GM21390 (cell line): ENCODE data around the gene TMEM232.
A peak's percentile ranks its signal among the peaks of the same experiment; 100 is the strongest.
"Not testable (repeated sequence)": the region's sequence is repeated elsewhere in the genome, so short reads cannot be mapped to it uniquely, and the experiment has no call there.

Source experiments
- ATAC-seq: cut with Tn5 transposase; IDR thresholded peaks from one replicate; pipeline ENCODE4 v1.9.1; 2021; ENCODE audit not compliant: unreplicated experiment

Gene TMEM232

DNA sequence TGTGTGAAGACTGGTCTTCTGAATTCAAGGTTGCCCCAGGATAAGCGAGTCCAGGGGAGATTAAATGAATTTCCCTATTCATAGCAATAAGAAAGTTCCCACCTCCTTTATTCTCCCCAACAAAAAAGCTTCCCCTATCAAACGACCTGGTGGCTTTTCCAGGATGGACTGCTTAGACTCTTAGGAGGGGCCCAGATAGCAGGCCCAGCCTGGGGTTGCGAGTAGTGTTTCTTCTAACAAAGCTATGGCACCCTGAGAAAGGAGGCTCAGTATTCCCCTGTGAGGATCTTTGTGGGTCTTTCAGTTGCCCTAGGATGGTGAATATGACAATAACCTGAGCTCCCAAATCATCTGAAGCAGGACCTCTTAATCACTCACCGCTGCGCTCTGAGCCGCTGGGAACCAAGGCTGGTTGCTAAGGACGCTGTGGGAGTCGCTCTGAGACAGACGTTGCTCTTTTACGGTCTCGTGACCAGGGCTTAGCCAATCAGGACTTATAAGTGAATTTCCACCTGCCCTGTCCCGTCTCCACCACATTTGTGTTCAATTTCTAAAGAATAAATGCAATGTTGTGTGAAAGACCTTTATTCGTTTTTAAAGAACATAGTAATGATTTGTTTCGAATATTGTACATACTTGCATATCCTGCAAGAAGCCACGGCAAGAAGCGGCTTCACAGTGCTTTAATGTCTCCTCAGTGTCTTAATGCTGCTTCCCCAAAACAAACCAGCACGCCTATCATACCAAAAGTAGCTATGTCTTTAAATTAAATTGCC lies at the start of gene TMEM232:
TSS of gene TMEM232 (minus strand) at position 423 of the 776 bp plus-strand sequence. CDS start 59,319 bp downstream, outside the sequence.
- peak; percentile 100 for ATAC-seq

DNA sequence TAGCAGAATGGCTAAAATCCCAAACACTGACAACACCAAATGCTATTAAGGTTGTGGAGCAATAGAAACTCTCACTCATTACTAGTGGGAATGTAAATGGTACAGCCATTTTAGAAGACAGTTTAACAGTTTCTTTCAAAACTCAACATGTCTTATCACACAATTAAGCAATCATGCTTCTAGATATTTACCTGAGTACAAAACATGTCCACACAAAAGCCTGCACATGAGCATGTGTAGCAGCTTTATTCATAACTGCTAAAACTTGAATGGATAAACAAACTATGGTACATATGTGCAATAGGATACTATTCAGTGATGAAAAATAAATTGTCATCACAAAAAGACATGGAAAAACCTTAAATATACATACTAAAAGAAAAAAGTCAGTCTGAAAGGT lies 43.8 kb upstream of the TMEM232 start:
- no peak for ATAC-seq

DNA sequence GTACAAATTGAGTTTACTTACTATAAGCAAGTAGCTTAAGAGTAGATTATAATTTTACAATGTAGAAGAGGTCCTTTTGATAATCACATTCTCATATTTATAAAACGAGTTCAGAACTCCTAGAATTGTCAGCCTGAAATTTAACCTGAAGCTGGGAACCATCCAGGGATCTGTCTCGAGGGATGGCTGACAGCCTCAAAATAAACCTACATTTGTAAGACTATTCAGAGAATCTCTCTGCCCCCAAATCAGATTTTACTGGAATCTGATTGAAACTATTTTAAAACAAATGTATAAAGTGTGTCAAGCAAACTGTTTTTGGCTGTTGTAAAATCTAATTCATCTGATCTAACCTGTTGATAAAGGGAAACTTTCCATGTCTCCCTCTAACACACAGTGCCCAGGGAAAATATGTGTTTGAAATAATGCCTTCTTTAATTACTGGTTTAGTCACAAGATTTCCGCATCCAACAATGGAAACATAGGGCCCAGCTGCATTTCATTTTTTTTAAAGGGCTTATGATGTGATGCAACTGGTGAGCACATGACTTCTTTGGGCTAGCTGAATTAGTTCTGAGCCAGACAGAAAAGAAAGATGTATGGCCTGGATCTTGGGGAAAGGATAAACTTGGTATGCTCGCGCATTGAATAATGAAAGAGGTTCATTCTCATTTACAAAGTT lies 42.7 kb upstream of the TMEM232 start:
- ATAC-seq = no peak

DNA sequence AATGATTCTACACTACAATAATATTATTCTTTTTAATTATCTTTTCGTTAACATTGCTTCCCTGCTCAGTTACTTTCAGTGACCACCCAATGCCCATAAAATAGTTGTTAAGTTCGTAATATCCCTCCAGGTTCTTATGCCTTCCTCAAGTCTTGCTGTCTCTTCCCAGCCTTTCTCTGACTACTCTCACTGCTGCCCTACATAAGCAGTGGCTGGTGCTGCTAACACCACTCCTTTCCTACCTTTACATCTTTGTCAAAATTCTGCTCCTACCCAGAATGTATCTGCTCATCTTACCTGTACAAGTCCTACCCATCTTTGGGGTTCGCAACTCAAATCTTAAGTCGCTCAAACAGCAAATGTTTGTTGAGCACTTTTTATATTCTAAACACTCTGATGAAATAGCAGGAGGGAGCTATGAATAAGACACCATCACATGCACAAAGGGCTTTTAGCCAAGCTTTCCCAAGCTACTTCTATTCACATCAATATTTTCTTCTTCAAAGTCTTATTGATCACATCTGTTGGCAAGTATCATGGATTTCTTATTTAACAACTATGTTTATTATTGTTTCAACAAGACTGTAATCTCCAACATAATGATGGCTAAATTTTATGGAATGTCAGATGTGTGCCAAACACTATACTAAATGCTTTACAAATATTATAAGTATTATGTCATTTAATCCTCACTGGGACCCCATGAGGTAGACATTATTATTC lies 41.8 kb upstream of the TMEM232 start:
- ATAC-seq = no peak

DNA sequence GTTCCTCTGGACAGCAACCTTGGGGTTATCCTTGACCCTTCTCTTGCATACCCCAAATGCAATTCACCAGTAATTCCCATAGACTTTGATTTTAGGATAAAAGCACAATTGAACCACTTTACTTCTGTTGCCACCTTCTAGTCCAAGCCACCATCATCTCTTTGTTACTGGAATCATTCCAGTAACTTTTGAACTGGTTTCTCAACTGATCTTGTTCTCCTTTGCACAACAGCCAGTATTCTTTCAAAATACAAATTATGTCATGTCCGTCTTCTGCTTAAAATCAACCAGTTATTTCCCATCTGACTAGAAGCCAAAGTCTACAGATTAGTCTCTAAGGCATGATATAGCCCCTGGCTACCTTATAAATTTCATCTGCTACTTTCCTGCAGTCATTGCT lies 33.7 kb upstream of the TMEM232 start:
- no peak for ATAC-seq

DNA sequence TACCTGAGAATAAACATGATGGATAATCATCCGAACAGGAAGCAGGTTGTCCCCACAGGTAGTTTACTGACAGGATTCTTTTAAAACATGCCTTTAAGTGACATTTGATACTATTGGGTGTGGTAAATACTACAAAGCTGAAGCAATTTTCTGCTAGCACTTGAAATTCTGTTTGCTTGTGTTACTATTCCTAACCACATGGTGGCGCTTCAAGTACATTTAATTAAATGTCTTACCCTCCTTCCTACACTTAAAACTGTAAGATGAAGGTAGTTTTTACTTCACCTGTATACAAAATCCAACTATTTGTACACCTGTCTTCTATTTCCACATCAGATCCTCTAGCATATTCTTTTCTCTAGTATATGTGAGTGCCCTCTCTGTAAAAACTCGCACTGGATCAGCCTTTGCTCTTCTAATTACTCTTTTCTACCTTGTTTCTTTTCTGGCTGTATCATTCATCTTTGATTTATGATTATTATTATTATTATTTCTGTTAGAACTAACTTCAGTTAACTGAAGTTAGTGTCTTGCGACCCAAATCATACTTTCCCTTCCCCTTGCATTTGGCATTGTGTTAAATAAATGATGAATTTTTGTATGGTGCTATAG lies 30.8 kb upstream of the TMEM232 start:
- no peak for ATAC-seq

DNA sequence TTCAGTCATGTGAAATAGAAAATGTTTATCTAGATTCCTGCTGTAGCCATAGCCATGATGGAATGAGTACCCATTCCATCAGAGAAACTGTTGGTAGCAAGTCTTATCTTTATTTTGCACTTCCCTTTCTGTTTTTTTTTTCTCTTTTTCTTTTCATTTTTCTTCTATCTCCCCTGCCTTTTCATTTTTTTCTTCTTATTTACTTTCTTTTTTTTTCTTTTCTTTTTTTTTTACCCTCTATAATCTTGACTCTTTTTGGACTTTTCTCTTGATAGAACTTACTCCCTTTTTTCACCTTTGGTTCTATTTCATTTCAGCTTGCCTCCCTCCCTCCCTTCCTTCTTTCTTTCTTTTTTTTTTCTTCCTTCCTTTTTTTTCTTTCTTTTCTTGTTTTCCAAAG lies 27.7 kb upstream of the TMEM232 start:
- no peak for ATAC-seq

DNA sequence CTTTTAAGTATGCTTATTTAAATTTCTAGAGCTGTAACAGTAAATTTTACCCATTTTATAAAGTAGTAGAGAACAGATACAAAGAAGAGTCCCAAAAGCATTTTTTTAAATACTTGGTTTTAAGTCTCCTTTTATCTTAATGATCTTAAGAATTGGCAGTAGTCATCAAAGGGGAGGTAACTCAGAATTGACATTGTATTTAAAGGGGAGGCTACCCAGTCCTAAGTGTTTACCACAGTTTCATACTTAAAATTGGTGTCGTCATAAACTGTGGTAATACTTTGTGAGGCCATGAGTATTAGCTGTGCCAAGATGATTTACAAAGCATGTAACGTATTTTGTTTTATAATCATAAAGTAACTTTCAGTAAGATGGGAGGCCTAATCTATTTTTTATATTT lies 27.1 kb upstream of the TMEM232 start:
- ATAC-seq = no peak

DNA sequence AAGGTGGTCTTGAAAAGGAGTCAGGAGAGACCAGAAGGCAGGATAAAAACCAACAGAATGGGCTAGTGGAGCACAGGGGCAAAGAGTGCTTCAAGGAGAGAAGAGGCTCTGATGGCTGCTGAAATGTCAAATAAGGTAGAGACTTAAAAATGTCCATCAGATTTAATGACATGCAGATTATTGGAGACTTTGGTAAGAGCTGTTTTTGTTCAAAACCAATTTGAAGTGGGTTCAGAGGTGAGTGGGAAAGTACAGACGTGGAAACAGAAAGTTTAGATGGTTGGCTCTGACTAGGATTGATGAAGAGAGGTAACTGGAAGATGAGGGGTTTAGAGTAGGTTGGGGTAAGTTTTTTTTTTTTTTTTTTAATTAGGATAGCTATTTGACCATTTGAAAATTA lies 26.5 kb upstream of the TMEM232 start:
- peak; percentile 21 for ATAC-seq

DNA sequence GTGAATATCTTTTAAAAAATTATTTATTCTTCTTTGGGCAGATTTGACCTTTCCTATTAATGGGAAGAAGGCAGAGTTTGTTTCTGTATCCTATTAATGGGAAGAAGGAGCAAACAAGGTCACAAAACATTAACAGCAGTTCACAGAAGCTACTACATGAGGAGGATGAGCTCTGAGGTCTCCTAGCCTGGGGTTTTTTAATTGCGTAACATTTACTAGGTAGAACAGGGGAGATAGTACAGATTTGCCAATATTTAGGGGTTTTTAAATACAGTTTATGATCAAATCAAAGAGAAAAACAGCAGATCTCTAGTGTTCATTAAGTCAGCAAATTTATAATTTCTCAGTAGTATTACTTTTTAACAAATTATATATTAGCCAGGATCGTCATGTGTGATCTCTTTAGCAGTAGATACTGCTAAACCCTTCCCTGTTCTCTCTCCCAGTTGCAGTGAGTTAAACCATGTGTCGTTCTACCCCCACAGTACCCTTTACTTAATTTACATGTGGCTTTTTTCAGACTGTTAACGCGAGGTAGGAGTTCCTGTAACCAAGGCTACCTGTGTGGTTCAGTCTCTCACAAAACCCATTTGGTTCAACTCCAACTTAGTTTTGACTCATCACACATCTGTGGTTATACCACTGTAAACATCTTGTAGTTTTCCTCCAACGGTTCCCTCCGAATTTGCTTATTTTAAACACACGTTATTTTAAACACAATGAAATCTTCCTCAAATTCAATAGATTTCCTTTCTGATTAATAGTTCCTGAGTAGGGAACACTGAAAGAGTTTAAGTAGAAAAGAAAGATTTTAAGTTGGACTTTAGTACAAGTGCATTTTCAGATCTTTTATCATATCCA lies 25.7 kb upstream of the TMEM232 start:
- ATAC-seq = peak; percentile 98

DNA sequence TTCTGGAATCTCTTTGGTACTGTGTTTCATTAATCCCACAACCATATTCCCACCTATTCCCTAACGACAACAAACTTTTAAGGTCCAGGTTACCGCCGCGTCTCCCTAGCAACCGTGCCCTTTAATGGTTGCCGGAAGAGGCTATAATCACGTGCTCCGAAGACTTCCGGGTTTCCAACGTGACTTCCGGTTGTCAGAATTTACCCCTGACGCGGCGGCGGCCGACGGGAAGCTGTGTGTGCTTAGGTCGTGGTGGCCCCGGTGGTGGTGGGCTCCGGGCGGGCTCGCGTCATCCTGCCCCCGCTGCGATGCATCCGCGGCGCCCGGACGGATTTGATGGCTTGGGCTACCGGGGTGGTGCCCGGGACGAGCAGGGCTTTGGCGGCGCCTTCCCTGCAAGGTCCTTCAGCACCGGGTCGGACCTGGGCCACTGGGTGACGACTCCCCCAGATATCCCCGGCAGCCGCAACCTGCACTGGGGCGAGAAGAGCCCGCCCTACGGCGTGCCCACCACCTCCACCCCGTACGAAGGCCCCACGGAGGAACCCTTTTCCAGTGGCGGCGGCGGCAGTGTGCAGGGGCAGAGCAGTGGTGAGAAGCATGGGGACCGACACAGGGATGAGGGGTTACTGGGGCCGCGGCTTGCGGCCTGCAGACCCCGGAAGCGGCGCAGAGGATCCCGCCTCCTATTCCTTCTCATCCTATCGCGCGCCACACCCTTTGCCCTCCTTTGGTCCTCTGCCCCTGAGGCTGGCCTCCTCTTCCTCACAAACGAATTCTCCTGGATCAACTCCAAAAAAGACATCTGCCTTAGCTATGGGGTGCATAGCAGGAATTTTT lies 12.6 kb upstream of the TMEM232 start, which contains the start of gene SLC25A46:
TSS of gene SLC25A46 (plus strand) at position 196 of the 840 bp plus-strand sequence. CDS start at position 309, 113 bp downstream.
- ATAC-seq = peak; percentile 96

DNA sequence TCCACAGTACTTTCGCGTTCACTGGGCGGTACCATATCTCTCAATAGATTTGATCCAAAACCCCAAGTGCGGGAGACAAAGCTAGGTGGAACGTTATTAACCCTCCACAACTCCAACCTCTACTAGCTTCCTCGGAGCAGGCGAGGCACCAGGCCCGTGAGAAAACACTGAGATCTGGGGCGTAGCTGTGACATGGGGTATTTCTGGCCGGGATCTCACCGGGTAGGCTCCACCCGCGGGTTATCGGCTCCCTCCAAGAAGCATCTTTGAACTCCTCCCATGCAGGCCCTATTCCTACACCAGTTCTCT lies 12.0 kb upstream of the TMEM232 start:
- peak; percentile 59 for ATAC-seq

DNA sequence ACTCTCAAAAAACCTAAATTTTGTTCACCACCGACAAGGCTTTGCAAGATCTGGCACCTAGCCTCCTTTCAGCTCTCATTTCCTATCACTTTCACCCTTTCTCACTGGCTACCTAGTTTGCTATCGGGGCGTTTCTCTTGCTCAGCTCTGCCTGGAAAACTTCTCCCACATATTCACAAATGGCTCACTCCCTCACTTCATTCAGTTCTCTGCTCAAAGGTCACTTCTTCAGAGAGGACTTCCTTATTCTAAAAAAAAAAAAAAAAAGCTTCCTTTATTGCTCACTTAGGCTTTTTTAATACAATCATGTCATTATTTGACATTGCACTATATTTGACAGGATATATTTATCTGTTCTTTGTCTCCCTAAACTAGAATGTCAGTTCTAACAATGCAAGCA lies 10.3 kb upstream of the TMEM232 start:
- ATAC-seq = no peak

DNA sequence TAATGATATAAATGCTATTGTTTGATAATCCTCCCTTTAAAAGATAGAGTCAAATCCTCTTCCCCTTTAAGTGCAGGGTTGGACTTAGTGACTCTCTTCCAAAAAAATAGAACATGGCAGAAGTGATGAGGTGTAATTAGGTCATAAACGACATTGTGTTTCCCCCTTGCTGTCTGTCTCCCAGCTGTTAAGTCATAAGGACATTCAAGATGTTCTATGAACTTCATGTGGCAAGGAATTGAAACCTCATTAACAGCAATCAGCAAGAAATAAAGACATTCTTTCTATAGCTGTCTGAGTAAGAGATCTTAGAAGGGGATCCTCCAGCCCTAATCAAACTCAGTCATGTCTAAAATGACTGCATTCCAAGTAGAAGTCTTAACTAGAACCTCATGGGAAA lies 9.1 kb upstream of the TMEM232 start:
- ATAC-seq = no peak

DNA sequence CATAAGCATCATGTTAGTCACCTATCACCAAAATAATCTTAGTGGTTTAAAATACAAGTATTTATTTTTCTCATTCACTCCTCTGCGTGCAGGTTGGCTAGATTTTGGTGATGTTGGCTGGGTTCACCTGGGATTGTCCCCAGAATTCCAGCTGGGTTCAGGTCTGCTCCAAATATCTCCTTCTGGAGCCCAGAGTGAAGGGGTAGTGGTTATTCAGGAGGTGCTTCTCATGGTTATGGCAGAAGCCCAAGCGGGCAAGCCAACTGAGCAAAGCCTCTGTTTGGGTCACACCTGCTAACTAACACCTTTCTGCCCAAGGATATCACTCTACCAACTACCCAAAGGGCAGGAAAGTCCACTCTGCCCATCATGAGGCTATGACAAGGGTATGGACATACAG lies 7.6 kb upstream of the TMEM232 start:
- ATAC-seq = no peak

DNA sequence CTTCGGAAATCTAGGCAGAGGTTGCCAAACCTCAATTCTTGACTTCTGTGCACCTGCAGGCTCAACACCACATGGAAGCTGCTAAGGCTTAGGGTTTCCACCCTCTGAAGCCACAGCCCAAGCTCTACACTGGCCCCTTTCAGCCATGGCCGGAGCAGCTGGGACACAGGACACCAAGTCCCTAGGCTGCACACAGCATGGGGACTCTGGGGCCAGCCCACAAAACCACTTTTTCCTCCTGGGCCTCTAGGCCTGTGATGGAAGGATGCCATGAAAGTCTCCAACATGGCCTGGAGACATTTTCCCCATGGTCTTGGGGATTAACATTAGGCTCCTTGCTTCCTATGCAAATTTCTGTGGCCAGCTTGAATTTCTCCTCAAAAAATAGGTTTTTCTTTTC lies 5.0 kb upstream of the TMEM232 start:
- not testable (repeated sequence) for ATAC-seq

DNA sequence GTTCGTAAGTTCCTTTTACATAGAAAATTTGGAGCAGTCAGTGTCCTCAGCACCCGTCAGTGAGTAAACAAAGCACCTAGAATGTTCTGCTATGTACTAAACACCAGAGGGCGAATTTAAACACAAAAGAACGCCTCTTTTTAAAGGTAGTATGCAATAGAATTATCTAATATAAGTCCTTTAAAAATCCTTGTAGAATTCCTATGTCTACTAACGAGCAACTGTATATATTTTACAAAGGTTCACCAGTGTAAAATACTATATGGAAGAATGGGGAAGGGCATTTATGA lies 499 bp upstream of the TMEM232 start:
- ATAC-seq = peak; percentile 43

DNA sequence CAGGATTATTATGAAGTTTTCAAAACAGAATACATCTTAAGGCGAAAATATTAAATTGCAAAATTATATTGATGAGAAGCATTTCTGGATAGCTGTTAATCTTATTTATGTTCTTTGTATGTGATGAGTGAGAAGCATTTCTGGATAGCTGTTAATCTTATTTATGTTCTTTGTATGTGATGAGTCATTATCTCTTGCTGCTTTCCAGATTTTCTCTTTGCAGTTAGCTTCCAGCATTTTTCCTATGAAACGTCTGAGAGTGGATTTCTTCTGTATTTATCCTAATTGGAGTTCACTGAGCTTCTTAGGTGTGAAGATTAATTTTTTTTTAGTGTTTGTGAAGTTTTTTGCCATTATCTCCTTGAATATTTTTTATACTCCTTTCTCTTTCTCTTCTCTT lies 8.2 kb downstream of the TMEM232 start:
- ATAC-seq = no peak

DNA sequence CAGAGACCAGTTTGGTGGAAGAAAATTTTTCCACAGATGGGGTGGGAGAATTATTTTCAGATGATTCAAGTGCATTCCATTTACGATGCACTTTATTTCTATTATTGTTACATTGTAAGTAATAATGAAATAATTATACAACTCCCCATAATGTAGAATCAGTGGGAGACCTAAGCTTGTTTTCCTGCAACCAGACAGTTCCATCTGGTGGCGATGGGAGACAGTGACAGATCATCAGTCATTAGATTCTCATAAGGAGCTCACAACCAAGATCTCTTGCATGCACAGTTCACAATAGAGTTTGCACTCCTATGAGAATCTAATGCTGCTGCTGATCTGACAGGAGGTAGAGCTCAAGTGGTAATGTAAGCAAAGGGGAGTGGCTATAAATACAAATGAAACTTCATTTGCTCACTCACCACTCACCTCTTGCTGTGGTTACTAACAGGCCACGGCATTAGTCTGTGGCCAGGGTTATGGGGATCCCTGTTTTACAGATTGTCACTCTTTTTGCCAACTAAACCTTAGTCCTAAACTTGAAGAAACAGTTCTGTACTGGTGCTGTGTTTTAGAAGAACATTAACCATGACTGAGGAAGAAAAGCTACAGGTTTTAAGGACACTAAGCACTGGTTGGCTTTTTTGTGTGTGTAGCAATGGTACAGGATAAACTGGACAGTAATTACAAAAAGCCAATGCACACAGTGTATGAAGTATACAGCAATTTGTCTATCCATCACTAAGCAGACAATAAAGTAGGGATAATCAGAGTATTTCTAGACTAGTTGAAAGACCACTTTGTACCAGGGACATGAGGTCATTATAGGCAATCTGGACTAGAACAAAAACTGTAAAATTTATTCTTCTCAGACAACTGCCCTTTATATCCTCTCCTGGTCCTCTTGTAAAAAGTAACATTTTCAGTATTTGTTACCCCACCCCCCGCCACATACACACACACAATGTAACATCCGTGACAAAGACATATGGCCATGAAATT lies 9.9 kb downstream of the TMEM232 start:
- no peak for ATAC-seq
